ENCODE data around the gene ITPKB.

ITPKB gene

GRCh38 chr1:226691247-226691646 is 47.8 kb downstream of the ITPKB start:
- FAIRE-seq (no peak), DNase-seq (ENCODE audit: insufficient read length, low spot score) (no peak)
- no peak for TF ChIP-seq CTCF (IDR thresholded peaks at IDR 0.05; ENCODE audit: insufficient read depth, missing control alignments)

DNA sequence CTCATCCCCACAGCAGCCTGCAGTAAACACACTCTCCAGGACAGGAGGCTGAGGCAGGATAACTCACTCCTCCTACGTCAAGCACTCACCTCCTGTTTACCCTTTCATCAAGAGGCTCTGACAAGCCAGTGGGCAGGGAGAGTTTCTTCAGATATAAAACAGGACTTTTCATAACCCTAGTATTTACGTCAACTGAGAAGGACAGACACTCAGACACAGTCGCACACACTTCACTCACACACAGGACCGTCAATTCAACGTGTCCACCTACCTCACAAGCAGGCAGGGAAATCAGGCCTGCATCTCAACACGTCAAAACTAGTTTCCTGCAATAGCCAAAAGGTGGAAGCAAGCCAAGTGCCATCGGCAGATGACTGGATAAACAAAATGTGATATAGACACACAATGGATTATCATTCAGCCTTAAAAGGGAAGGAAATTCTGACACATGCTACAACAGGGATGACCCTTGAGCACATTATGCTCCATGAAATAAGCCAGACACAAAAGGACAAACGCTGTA is 48.6 kb downstream of the ITPKB start:
- DNase-seq (ENCODE audit: insufficient read length, low spot score) (no peak), FAIRE-seq (no peak)

DNA sequence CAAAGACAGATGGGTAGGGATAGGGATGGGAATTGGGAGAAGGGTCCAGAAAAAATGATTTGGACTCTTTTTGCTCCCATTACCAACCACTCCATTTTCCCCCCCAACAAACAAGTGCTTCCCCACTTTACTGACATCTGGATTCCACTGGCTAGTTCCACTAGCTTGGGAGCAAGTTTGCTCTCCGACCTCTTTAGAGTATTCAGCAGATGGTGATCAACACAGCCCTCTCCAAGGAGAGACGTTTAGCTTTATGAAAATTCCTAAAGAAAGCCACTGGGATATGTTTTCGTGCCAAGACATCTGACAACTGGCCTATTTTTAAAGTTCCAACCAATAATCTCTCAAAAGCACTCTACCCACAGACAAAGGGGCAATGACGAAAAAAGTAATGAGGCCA is 50.3 kb downstream of the ITPKB start:
- no peak for TF ChIP-seq CTCF (IDR thresholded peaks at IDR 0.05; ENCODE audit: insufficient read depth, missing control alignments)
- no peak for DNase-seq (ENCODE audit: insufficient read length, low spot score)
- FAIRE-seq: no peak

More for the DNA sequence above, 48.6 kb downstream of the ITPKB start:
- TF ChIP-seq CTCF (IDR thresholded peaks at IDR 0.05; ENCODE audit: insufficient read depth, missing control alignments): no peak

GRCh38 chr1:226688056-226688748 is 50.9 kb downstream of the ITPKB start:
- DNase-seq (ENCODE audit: insufficient read length, low spot score): no peak
- FAIRE-seq: no peak
- TF ChIP-seq CTCF (IDR thresholded peaks at IDR 0.05; ENCODE audit: insufficient read depth, missing control alignments): no peak

DNA sequence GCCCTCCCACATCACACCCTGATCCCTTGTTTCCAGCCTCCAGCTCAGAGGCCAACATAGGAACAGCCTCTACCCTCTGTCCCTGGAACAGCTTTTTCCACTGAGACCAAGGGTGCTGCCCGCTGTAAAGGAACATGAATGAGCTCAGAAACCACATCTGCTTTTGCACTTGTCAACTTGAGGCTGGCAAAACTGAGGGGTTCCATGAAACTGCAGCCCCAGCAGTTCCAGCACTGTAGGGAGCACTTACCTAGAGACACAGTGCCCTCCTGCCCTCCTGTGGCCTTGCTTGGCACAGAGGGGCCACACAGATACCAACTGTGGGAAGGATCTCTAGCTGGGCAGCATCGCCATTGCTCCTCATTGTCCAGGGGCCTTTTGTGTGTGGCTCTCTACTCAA is 51.7 kb downstream of the ITPKB start:
- FAIRE-seq (no peak), DNase-seq (ENCODE audit: insufficient read length, low spot score) (no peak)
- TF ChIP-seq CTCF (IDR thresholded peaks at IDR 0.05; ENCODE audit: insufficient read depth, missing control alignments): no peak

- FAIRE-seq (peak; percentile 80), DNase-seq (ENCODE audit: insufficient read length, low spot score) (peak; percentile 93)
- no peak for TF ChIP-seq CTCF (IDR thresholded peaks at IDR 0.05; ENCODE audit: insufficient read depth, missing control alignments)
Observed at GRCh38 chr1:226686440-226687425, 52.3 kb downstream of the ITPKB start.

Measured in D721Med (cell line).